Measurements from ENCODE around the gene SPI1. TPM values are rescaled to one million over a fixed set of nuclear protein-coding genes. Genes with fewer than 3 reads are reported as not detected.

SPI1 gene
- total RNA-seq, 1 donor from 2014 or later: not detected

DNA sequence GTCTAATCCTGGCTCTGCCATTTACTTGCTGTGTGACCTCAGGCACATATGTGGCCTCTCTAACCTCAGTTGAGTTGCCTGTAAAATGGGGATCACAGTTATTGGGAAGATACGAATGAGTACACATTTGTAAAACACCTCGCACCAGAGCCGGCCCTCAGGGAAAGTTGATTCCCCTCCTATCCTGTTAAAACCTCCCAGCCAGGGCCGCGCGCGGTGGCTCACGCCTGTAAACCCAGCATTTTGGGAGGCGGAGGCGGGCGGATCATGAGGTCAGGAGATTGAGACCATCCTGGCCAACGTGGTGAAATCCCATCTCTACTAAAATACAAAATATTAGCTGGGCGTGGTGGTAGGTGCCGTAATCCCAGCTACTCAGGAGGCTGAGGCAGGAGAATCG, 18.0 kb downstream of the SPI1 start:
- no peak for DNase-seq (ENCODE audit: low read depth, low spot score)
- no peaks in the 10 kb centered on the region for H3K27me3 Mint-ChIP-seq (ENCODE audit: low read depth)
- no peaks in the 10 kb centered on the region for H3K36me3 Mint-ChIP-seq (ENCODE audit: low read depth)
- peaks cover under 1% of the 10 kb centered on the region for H3K4me1 Mint-ChIP-seq
- H3K9me3 Mint-ChIP-seq: no peaks in the 10 kb centered on the region
- no peak overlapping the region for H3K4me3 Mint-ChIP-seq
- no peak for TF ChIP-seq CTCF (conservative IDR thresholded peaks at IDR 0.05)
- no peak overlapping the region for H3K27ac Mint-ChIP-seq (ENCODE audit: unreplicated experiment)

DNA sequence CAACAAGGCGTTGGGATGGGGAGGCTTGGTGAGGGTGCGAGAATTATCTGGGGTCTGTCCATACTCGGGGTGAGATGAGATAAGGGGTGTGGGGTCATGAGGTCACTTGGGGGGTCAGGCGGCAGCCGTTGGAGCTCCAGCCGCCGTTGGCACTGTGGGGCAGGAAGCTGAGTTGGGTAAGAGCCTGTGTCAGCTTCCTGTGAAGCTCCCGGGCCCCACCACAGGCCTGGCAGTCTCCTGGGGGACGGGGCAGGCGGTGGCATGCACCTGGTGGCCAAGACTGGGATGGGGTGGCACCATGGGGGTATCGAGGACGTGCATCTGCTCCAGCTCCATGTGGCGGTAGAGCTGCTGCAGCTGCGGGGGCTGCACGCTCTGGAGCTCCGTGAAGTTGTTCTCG, 18.8 kb downstream of the SPI1 start:
- no peaks in the 10 kb centered on the region for H3K27me3 Mint-ChIP-seq (ENCODE audit: low read depth)
- TF ChIP-seq CTCF (conservative IDR thresholded peaks at IDR 0.05): no peak
- H3K4me1 Mint-ChIP-seq: peaks cover 6% of the 10 kb centered on the region
- H3K9me3 Mint-ChIP-seq: no peaks in the 10 kb centered on the region
- no peak overlapping the region for H3K27ac Mint-ChIP-seq (ENCODE audit: unreplicated experiment)
- no peaks in the 10 kb centered on the region for H3K36me3 Mint-ChIP-seq (ENCODE audit: low read depth)
- no peak for DNase-seq (ENCODE audit: low read depth, low spot score)
- H3K4me3 Mint-ChIP-seq: no peak overlapping the region

DNA sequence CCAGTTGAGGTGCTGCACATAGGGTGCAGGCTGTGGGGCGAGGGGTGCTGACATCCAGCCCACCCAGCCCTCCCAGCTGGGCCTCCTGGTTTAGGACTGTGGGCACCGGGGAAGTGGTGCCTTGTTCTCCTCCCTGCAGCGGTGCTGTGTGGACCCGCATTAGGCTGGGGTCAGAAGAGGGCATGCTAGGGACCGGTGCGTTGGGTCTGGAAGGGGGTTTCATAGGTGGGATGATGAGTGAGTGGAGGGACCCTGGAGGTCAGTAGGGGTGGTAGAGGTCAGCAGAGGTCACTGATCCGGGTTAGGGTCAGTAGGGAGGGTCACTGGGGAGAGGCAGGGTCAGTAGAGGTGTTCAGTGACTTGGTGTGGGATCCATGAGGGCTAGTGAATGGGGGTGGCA, 19.2 kb downstream of the SPI1 start:
- H3K27ac Mint-ChIP-seq (ENCODE audit: unreplicated experiment): no peak overlapping the region
- no peak for TF ChIP-seq CTCF (conservative IDR thresholded peaks at IDR 0.05)
- no peaks in the 10 kb centered on the region for H3K9me3 Mint-ChIP-seq
- no peak overlapping the region for H3K4me3 Mint-ChIP-seq
- DNase-seq (ENCODE audit: low read depth, low spot score): no peak
- H3K4me1 Mint-ChIP-seq: peaks cover 8% of the 10 kb centered on the region
- no peaks in the 10 kb centered on the region for H3K27me3 Mint-ChIP-seq (ENCODE audit: low read depth)
- H3K36me3 Mint-ChIP-seq (ENCODE audit: low read depth): no peaks in the 10 kb centered on the region

DNA sequence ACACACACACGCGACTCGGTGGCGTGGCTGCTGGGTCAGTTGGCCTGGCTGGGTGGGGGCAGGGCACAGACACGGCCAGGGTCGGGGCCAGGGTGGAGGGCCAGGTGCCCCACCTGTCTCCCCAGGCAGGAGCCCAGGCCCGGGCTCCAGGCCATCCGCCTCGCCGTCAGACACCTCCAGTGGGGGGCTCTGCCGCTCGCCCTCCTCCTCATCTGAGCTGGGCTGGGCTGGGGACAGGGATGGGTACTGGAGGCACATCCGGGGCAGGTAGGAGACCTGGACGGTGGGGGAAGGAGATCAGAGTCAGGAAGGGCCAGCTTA, 19.7 kb downstream of the SPI1 start:
- H3K36me3 Mint-ChIP-seq (ENCODE audit: low read depth): no peaks in the 10 kb centered on the region
- H3K4me1 Mint-ChIP-seq: peaks cover 8% of the 10 kb centered on the region
- H3K9me3 Mint-ChIP-seq: no peaks in the 10 kb centered on the region
- no peak overlapping the region for H3K27ac Mint-ChIP-seq (ENCODE audit: unreplicated experiment)
- no peaks in the 10 kb centered on the region for H3K27me3 Mint-ChIP-seq (ENCODE audit: low read depth)
- no peak overlapping the region for H3K4me3 Mint-ChIP-seq
- DNase-seq (ENCODE audit: low read depth, low spot score): no peak
- TF ChIP-seq CTCF (conservative IDR thresholded peaks at IDR 0.05): no peak

DNA sequence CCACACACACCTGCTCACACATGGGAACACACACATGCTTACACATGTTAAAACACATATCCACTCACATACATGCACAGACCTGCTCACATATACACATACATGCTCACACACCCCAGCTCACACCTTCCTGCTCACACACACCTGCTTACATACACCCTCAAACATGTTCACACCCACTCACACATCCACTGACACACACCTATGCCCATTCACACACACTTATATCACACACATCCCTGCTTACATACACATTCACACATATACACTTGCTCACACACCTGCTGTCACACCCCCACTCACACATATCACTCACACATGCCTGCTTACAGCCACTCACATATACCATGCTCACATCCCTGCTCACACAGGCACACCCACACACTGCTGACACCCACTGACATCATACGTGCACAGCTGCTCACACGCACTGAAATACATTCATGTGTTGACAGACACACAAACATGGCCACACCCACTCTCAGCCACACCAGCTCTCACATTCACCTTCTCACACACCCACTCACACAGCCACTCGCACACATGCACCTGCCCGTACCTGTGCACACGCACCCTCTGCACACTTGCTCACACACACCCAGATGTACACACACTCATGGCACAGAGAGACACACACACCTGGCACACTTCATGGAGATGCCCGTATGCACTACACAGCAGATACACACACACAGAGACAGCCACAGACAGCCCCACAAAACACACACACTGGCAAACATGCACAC, 20.2 kb downstream of the SPI1 start:
- no peaks in the 10 kb centered on the region for H3K36me3 Mint-ChIP-seq (ENCODE audit: low read depth)
- no peak overlapping the region for H3K4me3 Mint-ChIP-seq
- no peak for TF ChIP-seq CTCF (conservative IDR thresholded peaks at IDR 0.05)
- H3K9me3 Mint-ChIP-seq: no peaks in the 10 kb centered on the region
- no peaks in the 10 kb centered on the region for H3K27me3 Mint-ChIP-seq (ENCODE audit: low read depth)
- DNase-seq (ENCODE audit: low read depth, low spot score): no peak
- no peak overlapping the region for H3K27ac Mint-ChIP-seq (ENCODE audit: unreplicated experiment)
- H3K4me1 Mint-ChIP-seq: peaks cover 8% of the 10 kb centered on the region
